GM19351 (cell line): ENCODE results near the gene FAM227A.
A peak's percentile ranks its signal among the peaks of the same experiment; 100 is the strongest.

ENCODE experiments used
- ATAC-seq: cut with Tn5 transposase; IDR thresholded peaks from one replicate; pipeline ENCODE4 v1.9.1; 2021; ENCODE audit warnings: mild to moderate bottlenecking, moderate library complexity; ENCODE audit not compliant: unreplicated experiment

Gene FAM227A

GRCh38 chr22:38656256-38657044 is at the start of gene FAM227A, which contains the start of gene CBY1:
Gene FAM227A (minus strand): TSS chr22:38656392. CDS start chr22:38650168, 6,224 bp downstream.
Gene CBY1 (plus strand): TSS chr22:38656638. CDS start chr22:38668055, 11,417 bp downstream.
- peak; percentile 67 for ATAC-seq

- ATAC-seq = peak; percentile 70
These were observed 49.3 kb upstream of the FAM227A start, which contains the start of gene GTPBP1 for GRCh38 chr22:38705235-38706100. Gene GTPBP1 (plus strand): TSS chr22:38705944. CDS start chr22:38705956, 12 bp downstream.

- ATAC-seq = no peak
These were observed 48.6 kb upstream of the FAM227A start for GRCh38 chr22:38704654-38705234.

GRCh38 chr22:38700789-38701628 is 44.8 kb upstream of the FAM227A start, which contains the start of gene JOSD1:
Gene JOSD1 (minus strand): TSS chr22:38700943. CDS start chr22:38699987, 956 bp downstream.
- ATAC-seq = peak; percentile 33

GRCh38 chr22:38700270-38700788 is 44.1 kb upstream of the FAM227A start:
- peak; percentile 11 for ATAC-seq

GRCh38 chr22:38699784-38700183 is 43.6 kb upstream of the FAM227A start:
- no peak for ATAC-seq

GRCh38 chr22:38699143-38699542 is 43.0 kb upstream of the FAM227A start:
- no peak for ATAC-seq

GRCh38 chr22:38698407-38699094 is 42.4 kb upstream of the FAM227A start:
- no peak for ATAC-seq

GRCh38 chr22:38697425-38698089 is 41.4 kb upstream of the FAM227A start:
- no peak for ATAC-seq

- no peak for ATAC-seq
These were observed 40.6 kb upstream of the FAM227A start for GRCh38 chr22:38696606-38697424.

GRCh38 chr22:38694940-38695339 is 38.7 kb upstream of the FAM227A start:
- no peak for ATAC-seq

- ATAC-seq = no peak
These were observed 37.9 kb upstream of the FAM227A start for GRCh38 chr22:38694049-38694448.

- no peak for ATAC-seq
These were observed 33.5 kb upstream of the FAM227A start for GRCh38 chr22:38689651-38690050.

GRCh38 chr22:38685761-38686160 is 29.6 kb upstream of the FAM227A start:
- no peak for ATAC-seq

- no peak for ATAC-seq
These were observed 28.7 kb upstream of the FAM227A start for GRCh38 chr22:38684895-38685294.

- ATAC-seq = peak; percentile 96
These were observed 25.6 kb upstream of the FAM227A start, which contains the start of gene TOMM22 for GRCh38 chr22:38681582-38682335. Gene TOMM22 (plus strand): TSS chr22:38681957. CDS start chr22:38681979, 22 bp downstream.

GRCh38 chr22:38675833-38676232 is 19.6 kb upstream of the FAM227A start:
- no peak for ATAC-seq
